Prostate gland (tissue), 2 donors: Measurements from ENCODE around the gene VARS2. TPM values are rescaled to one million over a fixed set of nuclear protein-coding genes. Genes with fewer than 3 reads are reported as not detected.

Source experiments
- DNase-seq: peaks from one replicate; pipeline ENCODE4 v3.0.0-alpha.2; 2019; ENCODE audit warnings: low spot score
- H3K27ac ChIP-seq, 2 donors: fragments of 200-600 bp; sonication (generic); 2 replicates each; pipeline ENCODE4 v1.5.1; 2017 to 2019
- H3K27me3 ChIP-seq: fragments of 200-600 bp; sonication (generic); replicated peaks from 2 replicates; pipeline ENCODE4 v1.5.1; 2019; ENCODE audit not compliant: insufficient read depth
- H3K36me3 ChIP-seq, 2 donors: fragments of 200-600 bp; sonication (generic); 1 replicate in 1 of 2; 2 replicates in 1 of 2; pipeline versions ENCODE4 v1.5.1 to v1.8.1; 2017 to 2019
- H3K4me1 ChIP-seq: fragments of 200-600 bp; sonication (generic); replicated peaks from 2 replicates; pipeline ENCODE4 v1.5.1; 2019
- H3K4me3 ChIP-seq, 2 donors: fragments of 200-600 bp; sonication (generic); 2 replicates each; pipeline ENCODE4 v1.5.1; 2017 to 2019
- H3K9me3 ChIP-seq: fragments of 200-600 bp; sonication (generic); 2 replicates; pipeline ENCODE4 v1.5.1; 2017
- POLR2A ChIP-seq: fragments of 450-650 bp; IDR thresholded peaks from one replicate; pipeline ENCODE4 v1.6.1; 2016; ENCODE audit warnings: antibody characterized with exemption, mild to moderate bottlenecking
- POLR2AphosphoS5 ChIP-seq: sonication (generic); formaldehyde crosslinking; IDR thresholded peaks from one replicate; pipeline ENCODE4 v1.6.1; 2017; ENCODE audit warnings: antibody characterized with exemption
- WGBS: methylation state at CpG from one replicate; pipeline ENCODE4 v1.1.5; 2018; 5-methylcytosine and 5-hydroxymethylcytosine counted together
- intact Hi-C: fragments of 100-400 bp; cut with DNase I; formaldehyde crosslinking; loops from one replicate; pipeline ENCODE4 v1.14.2; 2022
- total RNA-seq, 2 donors: library from RNA; depleted of rRNA; stranded (reverse); fragments of >200 nt; gene quantifications; one replicate each; pipeline ENCODE4 v1.1.0, GENCODE V29; 2016
- TF ChIP-seq, protein P1 (sequence below), 4 experiments: fragments of 200-600 bp in 2 of 4; fragments of 450-650 bp in 2 of 4; sonication (generic) in 2 of 4; IDR thresholded peaks; 1 replicate in 3 of 4; 2 replicates in 1 of 4; pipeline ENCODE4 v1.5.1; 2016 to 2019; ENCODE audit warnings: antibody characterized with exemption in 4 of 4, mild to moderate bottlenecking in 2 of 4, moderate library complexity in 2 of 4

Gene VARS2
- total RNA-seq, 2 donors from 2014 or later: 15.8 to 27.0 TPM

DNA sequence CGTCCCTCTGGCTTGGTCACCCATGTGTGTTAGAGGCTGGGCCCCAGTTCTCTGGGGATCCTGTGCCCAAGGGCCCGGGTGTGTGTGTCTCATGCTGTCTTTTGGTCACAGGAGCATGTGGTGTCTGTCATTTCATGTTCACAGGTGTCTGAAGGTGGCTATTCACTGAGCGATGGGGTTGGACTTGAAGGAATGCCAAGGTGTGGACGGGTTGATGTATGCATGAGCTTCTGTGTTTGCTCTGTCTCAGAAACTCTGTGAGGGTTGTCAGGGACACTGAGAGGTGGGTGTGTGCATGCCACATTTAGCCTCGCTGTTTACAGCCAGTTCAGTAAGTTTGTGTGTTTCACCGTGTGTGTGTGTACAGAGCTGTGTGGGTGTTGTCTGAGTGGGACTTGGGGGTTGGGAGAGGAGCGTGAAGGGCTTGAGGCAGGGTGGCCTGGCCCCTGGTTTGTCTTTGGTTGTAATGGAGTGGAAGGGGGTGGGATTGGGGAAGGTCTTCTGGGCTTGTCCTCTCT is 28.5 kb upstream of the VARS2 start:
- no peaks in the 10 kb centered on the region for H3K36me3 ChIP-seq
- H3K9me3 ChIP-seq: no peaks in the 10 kb centered on the region
- H3K27ac ChIP-seq: peak overlapping the region; percentile 93 to 96
- H3K27me3 ChIP-seq: no peaks in the 10 kb centered on the region
- 22% methylated on average over 7 of the region's 7 CpGs for WGBS
- TF ChIP-seq POLR2AphosphoS5 (peak; percentile 49), POLR2A (peak; percentile 46)
- TF ChIP-seq, protein P1, sequence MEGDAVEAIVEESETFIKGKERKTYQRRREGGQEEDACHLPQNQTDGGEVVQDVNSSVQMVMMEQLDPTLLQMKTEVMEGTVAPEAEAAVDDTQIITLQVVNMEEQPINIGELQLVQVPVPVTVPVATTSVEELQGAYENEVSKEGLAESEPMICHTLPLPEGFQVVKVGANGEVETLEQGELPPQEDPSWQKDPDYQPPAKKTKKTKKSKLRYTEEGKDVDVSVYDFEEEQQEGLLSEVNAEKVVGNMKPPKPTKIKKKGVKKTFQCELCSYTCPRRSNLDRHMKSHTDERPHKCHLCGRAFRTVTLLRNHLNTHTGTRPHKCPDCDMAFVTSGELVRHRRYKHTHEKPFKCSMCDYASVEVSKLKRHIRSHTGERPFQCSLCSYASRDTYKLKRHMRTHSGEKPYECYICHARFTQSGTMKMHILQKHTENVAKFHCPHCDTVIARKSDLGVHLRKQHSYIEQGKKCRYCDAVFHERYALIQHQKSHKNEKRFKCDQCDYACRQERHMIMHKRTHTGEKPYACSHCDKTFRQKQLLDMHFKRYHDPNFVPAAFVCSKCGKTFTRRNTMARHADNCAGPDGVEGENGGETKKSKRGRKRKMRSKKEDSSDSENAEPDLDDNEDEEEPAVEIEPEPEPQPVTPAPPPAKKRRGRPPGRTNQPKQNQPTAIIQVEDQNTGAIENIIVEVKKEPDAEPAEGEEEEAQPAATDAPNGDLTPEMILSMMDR (IDR thresholded peaks at IDR 0.05): no peak
- intact Hi-C loops: no loop called here
- peak; percentile 89 for DNase-seq
- peaks cover 15% of the 10 kb centered on the region for H3K4me1 ChIP-seq
- peak overlapping the region; percentile 57 to 70 for H3K4me3 ChIP-seq

DNA sequence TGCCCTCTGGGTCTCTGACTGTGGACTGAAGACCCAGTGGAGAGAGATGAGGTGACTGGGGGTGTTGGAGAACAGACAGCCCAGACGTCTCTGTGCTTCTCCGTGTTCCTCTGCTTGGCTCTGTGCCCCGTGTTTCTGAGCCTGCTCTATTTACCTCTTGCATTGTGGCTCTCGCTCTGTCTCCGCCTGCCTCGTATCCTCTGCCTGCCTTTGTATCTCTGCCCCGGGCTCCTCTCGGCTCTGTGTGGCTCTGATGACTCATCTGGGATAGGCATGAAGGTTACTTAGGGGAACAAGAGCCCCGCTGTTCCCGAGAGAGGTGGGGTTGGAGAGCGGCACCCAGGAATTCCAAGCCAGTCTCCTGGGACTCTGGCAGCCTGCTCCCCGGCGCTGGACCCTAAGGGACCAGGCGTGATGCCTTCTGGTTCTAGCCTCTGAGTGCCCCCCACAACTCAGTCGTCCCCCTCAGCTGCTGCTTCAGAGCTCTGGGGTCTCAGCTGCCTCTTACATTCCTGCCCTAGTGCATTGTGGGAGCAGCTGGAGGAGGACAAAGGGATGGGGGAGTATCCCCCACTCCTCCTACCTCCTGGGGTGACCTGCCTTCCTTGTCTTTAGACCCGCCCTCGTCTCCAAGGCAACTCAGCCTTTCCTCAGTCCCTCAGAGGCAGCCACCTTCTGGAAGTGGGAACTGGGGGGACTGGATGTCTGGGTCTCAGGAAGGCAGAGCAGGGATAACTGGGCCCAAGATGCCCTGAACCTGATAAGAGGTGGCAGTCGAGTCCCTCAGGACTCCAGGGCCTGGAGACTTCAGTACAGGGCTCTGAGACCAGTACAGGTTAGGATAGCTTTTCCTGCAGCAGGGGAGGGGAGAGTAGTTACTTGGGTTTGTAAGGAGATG is 27.8 kb upstream of the VARS2 start:
- H3K4me1 ChIP-seq: peaks cover 15% of the 10 kb centered on the region
- H3K9me3 ChIP-seq: no peaks in the 10 kb centered on the region
- H3K27ac ChIP-seq: peak overlapping the region; percentile 93 to 96
- TF ChIP-seq, protein P1 (IDR thresholded peaks at IDR 0.05): no peak
- TF ChIP-seq POLR2A (no peak), POLR2AphosphoS5 (peak; percentile 52)
- no peaks in the 10 kb centered on the region for H3K36me3 ChIP-seq
- H3K4me3 ChIP-seq: peak overlapping the region; percentile 57 to 70
- 19% methylated on average over 18 of the region's 18 CpGs for WGBS
- H3K27me3 ChIP-seq: no peaks in the 10 kb centered on the region
- intact Hi-C loops: no loop called here
- peak; percentile 94 for DNase-seq

GRCh38 chr6:30886897-30887255 is 27.2 kb upstream of the VARS2 start:
- no peaks in the 10 kb centered on the region for H3K27me3 ChIP-seq
- TF ChIP-seq, protein P1 (IDR thresholded peaks at IDR 0.05): no peak
- TF ChIP-seq POLR2AphosphoS5 (no peak), POLR2A (no peak)
- H3K4me1 ChIP-seq: peaks cover 15% of the 10 kb centered on the region
- no peaks in the 10 kb centered on the region for H3K9me3 ChIP-seq
- no peak for DNase-seq
- intact Hi-C loops: no loop called here
- no peak overlapping the region for H3K4me3 ChIP-seq
- peak overlapping the region; percentile 93 to 96 for H3K27ac ChIP-seq
- H3K36me3 ChIP-seq: no peaks in the 10 kb centered on the region

- Histone ChIP-seq H3K27me3 (no peaks in the 10 kb centered on the region), H3K27ac (no peak overlapping the region), H3K4me1 (peaks cover 6% of the 10 kb centered on the region), H3K36me3 (peaks cover 0 to 6% of the 10 kb centered on the region in 2 donors), H3K9me3 (no peaks in the 10 kb centered on the region), H3K4me3 (no peak overlapping the region)
- DNase-seq: no peak
- TF ChIP-seq POLR2AphosphoS5 (no peak), POLR2A (no peak)
- TF ChIP-seq, protein P1 (IDR thresholded peaks at IDR 0.05): no peak
- WGBS: 43% methylated on average over 6 of the region's 6 CpGs
- intact Hi-C loops: no loop called here
Measured at GRCh38 chr6:30887901-30888815, 25.9 kb upstream of the VARS2 start.
